Ammon's horn (tissue), 1 donor: Measurements from ENCODE around the gene CST1.
"Not testable (repeated sequence)": the region's sequence is repeated elsewhere in the genome, so short reads cannot be mapped to it uniquely, and the experiment has no call there.

ENCODE experiments used
- DNase-seq: peaks from one replicate; pipeline ENCODE4 v3.0.0-alpha.2; 2016; ENCODE audit warnings: low spot score

CST1 gene, protein sequence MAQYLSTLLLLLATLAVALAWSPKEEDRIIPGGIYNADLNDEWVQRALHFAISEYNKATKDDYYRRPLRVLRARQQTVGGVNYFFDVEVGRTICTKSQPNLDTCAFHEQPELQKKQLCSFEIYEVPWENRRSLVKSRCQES

DNA sequence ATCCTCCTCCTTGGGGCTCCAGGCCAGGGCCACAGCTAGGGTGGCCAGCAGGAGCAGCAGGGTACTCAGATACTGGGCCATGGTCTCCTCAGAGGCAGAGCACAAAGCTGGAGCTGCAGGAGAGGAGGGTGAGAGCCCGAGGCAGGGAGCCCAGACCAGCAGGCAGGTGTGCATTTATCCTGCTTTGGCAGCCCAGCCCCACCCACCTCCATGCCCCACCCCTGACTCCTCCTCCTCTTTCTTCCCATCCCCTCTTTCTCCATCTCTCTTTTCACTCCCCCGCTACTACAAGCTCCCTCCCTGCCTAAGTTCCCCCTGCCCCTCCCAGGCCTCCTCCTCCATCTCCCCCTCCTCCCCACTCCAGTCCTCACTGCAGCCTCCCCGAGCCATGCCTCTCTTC, at the start of gene CST1:
CST1 (minus strand) TSS at position 150 of the 400 bp plus-strand sequence; CDS start at position 81, 69 bp downstream.
- not testable (repeated sequence) for DNase-seq

DNA sequence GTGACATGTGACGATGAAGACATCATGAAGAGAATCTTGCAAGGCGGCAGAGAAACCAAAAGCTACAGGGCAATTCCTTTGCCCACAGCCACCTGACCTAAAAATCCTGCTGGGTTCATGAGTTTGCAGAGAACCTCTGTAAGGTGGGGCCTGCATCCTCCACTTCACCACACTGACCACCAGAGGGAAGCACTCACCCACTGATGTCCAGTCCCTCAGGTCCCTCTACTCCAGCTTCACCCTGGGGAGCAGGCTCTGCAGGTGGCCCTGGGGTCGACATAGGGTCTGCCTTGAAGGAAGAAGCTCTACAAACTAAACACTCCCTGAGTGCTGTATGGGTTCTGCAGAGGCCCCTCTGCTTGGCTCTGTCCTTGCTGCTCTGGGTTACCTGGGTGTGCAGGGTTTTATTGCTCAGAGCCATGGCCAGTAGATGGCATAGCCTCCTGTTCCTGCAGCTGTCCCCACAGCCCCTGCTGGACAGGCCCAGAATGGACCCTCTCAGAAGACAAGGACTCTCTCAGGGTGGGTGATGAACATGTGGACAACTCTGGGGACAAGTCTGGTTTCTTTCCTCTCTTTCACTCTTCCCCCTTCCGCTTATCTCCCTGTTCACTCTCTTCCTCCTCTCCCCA, 48.6 kb upstream of the CST1 start:
- DNase-seq, result peak; percentile 23

DNA sequence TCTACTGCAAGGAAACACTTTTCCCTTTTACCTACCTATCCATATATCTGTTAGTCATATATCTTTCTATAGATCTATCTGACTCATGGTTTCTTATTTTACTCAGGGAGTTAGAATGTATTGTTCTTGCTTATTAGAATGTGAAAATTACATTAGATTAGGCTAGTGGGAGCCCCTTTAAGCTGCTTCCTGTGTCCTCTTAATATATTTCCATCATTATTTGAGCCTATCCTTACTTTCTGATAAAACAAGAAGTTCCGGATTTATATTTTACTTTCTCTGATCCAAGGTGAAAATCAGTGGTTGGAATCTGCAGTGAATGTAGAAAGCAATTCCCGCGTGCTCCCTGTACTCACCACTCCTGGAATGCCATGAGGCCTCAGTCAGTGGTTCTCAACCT, 44.8 kb upstream of the CST1 start:
- DNase-seq, result no peak

DNA sequence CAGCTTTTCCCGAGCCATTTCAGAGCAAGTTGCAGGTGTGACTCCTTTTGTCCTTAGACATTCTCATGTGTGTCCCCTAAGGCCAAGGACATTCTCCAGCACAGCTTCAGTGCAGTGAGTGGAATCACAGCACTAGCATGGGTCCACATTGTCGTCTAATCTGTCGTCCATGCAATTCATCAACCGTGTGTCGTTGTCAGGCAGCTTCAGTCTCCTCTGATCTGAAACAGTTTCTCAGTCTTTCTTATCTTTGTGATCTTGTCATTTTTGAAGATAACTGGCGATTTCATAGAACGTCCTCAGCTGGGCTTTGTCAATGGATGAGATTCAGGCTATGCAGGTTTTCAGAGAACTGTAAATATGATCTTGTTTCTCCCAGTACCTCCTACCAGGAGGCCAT, 44.1 kb upstream of the CST1 start:
- no peak for DNase-seq

DNA sequence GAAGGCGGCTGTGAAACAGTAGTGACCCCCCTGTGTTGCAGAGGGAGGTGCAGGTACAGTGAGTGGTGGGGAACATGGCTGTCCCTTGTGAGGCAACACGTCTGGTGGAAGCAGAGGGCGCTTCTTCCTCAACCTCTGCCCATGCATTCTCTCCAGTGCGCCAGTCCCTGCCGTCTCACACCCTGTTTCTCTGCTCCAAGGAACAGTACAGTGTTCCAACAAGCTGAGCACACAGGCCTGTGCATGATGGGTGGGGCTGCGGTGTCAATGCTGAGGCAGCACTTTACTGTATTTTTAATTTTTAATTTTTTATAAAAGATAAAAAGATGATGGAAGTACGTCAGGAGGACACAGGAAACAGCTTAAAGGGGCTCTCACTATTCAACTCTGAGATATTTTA, 43.3 kb upstream of the CST1 start:
- DNase-seq, result no peak

DNA sequence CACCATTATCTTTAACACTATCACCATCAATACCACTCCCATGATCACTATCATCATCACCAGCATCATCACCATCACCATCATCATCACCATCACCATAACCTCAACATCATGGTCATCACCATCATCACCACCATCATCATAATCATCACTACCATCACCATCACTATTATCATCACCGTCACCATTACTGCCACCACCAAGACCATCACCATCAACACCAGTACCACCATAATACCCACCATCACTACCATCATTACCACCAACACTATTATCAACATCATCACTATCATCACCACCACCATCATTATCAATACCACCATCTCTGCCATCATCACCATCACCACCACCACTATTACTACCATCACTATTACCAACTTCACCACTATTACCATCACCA, 32.7 kb upstream of the CST1 start:
- no peak for DNase-seq

DNA sequence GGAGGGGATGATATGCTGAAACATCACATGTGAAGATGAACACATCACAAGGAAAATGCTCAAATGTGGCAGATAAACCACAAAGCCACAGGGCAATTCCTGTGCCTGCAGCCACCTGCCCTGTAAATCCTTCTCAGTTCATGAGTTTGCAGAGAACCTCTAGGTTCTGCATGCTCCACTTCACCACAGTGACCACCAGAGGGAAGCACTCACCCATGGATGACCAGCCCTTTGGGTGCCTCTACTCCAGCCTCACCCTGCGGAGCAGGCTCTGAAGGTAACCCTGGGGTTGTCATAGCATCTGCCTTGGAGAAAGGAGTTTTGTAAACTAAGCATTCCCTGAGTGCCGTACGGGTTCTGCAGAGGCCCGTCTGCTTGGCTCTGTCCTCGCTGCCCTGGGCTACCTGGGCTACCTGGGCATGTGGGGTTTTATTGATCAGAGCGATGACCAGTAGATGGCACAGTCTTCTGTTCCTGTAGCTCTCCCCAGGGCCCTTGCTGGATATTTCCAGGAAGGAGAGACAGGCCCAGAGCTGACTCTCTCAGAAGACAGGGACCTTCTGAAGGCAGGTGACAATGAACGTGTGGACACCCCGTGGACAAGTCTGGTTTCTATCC, 31.7 kb upstream of the CST1 start:
- DNase-seq, result peak; percentile 23

DNA sequence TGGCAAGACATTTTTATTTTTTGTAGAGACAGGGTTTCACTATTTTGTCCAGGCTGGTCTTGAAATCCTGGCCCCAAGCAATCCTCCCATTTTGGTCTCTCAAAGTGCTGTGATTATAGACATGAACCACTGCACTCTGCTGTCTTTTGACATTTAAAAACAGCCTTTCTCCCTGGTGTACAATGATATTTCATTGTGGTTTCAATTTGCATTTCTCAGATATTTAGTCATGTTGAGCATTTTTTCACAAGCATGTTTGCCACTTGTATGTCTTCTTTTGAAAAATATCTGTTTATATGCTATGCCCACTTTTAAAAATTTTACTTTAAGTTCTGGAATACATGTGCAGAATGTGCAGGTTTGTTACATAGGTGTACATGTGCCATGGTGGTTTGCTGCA, 27.9 kb upstream of the CST1 start:
- not testable (repeated sequence) for DNase-seq

DNA sequence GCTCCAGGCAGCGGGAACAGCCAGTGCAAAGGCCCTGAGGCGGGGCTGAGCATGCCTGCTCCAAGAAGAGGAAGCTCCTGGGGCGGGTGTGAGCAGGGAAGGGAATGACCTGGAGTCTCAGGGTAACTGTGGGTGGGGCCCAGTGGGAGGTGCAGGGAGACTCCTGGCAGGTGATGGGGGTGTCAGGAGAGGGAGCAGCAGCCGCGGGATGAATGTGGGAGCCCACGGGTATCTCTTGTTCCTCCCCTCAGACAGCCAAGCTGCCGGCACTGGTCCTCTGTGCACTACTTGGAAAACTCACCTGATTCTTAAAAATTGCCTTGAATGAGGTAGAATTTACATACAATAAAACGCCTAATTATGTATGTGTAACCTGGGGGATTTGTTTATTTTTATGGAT, 26.6 kb upstream of the CST1 start:
- DNase-seq, result not testable (repeated sequence)

DNA sequence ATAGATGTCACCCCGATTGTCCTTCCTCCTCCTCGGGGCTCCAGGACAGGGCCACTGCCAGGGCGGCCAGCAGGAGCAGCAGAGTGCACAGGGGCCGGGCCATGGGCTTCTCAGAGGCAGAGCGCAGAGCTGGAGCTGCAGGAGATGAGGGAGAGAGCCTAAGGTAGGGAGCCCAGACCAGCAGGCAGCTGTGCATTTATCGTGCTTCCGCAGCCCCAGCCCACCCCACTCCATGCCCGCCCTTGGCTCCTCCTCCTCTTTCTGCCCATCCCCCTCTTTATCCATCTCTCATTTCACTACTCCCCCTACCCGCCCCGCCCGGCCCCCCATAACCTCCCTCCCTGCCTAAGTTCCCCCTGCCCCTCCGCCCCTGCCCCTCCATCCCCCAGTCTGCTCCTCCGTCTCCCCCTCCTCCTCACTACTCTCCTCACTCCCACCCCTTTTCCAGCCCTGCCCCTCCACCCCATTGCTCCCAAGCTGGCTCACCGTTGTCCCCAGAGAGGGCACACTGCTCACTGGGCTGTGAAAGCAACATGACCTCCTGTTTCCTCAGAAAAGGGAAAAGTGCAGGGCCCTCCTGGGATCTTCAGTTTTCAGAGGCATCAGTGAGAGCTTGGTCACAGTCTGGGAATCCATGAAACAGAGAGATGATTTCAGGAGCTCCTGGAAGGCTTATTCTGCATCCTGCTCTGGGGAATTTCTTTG, 25.5 kb upstream of the CST1 start:
- DNase-seq, result no peak

DNA sequence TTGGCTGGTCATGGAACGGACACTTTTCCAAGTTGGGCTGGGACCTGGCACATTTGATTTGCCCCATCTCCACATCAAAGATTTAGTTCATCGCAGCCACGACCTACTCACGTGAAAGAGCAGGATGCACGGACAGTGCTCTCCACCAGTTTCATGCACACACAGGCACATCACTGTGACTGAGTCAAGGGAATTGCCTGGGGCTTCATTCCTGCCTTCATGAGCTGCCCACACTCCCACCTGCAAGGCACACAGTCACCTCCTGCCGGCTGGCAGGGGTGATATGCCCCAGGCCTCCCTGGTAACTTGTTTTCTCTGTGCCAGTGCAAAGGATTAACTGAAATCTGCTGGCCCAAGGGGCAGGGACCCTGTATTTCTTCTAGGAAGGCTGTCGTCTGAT, 23.3 kb upstream of the CST1 start:
- no peak for DNase-seq

DNA sequence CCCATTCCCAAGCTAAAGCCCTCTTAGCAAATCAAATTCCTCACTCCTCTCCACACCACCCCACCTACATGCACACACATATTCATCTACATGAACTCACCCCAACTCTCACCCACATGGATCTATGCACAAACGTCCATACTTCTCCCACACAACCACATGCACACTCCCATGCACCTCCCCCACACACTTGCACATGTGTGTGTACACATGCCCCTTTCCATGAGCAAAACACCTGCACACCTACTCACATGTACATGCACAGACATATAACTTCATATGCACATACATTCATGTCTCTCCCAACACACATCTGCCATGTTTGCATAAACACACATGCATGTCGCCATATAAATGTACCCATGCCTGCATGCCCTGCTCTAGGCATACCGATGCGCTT, 22.8 kb upstream of the CST1 start:
- no peak for DNase-seq

DNA sequence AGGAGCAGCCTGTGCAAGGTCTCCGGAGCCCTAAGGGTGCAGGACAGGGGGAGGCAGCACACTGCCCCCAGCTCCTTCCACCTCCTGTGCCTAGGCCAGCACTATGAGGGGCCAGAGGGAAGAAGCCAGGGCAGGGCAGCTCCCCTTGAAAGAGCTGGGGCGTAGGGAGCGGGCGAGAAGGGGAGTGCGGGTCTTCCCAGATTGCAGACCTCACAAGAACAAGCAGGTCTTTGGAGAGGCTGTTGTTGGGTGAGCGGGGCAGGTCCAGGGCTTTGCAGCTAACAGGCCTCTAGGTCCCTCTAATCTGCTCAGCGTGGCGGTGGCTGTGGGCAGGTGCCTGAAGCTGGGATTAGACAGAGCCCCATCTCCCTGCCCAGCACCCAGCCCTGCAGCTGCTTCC, 22.4 kb upstream of the CST1 start:
- no peak for DNase-seq

DNA sequence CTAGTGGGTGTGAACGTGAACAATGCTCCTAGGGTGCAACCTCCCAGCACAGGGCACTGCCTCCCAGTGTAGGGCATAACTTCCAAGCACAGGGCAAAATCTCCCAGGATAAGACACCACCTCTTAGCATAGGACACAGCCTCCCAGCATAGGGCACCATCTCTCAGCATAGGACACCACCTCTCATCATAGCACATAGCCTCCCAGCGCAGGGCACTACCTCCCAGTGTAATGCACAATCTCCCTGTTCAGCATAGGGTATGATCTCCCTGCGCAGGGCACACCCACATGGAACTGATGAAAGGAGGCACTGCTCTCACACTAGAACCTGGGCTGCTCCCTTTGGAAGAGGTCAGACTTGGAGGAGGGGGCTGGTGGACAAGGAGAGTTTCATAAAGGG, 21.3 kb upstream of the CST1 start:
- DNase-seq, result no peak

DNA sequence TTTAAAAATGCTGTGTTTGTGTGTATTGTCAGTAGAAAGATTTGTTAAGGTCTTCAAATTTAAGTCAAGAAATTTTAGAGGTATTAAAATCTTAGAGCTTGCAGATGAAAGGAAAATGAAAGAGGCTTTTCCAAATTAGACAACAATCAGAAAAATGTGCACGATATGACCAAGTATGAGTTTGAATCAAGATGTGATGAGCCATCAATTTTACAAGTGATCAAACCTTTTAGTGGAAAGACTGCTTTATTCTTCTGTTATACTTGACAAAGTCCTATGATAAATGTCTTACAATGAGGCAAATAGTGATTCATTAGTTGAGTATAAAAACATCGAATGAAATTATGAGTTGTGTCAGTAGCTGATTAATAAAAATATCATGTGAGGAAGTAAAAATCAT, 19.6 kb upstream of the CST1 start:
- DNase-seq, result no peak

DNA sequence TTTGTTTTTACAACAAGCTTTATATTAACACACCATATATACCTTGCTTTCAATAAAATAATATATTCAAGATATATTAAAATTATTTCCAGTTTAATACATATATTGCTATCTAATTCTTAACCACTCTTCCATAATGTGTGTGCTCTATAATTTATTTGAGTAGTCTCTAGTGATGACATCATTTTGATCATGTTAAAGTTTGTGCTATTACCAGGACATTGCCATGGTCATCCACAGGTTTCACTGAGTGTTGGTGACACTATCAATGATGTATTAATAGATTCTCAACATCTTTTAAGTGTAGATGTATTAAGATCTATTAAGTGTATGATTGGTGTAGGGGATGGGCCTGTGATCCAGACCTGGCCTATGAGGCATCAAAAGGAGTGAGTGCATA, 17.8 kb upstream of the CST1 start:
- not testable (repeated sequence) for DNase-seq

DNA sequence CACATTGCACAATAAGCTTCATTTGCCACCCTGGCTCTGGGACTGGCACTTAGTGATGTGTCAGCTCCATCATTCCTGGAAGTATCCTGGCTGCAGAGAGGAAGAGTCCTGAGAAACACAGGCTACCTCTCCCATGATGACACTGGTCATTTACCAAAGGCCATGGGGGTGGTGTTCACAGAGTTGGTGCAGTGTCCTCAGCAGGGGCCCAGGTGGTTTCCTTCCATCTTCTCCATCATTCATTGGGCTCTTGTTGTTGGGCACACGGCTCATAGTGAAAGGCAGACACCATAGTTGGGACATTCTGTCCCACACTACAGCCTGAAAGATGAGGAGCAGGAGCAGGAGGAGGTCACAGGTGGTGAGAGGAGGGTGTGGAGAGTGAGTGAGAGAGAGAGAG, 15.8 kb upstream of the CST1 start:
- DNase-seq, result no peak

DNA sequence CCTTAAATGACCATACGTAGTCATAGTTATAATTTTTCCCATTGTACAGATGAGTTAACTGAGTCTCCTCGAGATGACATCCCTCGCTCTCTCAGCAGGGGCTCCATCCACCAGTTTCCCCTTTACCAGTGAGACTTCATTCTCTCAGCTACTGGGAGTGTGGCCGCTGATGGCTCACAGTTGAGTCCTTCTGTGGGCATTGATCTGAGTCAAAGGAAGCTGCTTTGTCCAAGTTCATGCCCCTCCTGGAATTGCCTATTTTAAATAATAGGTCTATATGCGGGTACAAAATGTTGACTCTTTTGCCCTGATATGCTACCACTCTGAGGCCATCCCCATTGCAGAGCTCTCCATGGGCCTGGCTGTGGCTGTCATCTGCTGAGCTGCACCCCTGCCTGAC, 14.8 kb upstream of the CST1 start:
- no peak for DNase-seq

DNA sequence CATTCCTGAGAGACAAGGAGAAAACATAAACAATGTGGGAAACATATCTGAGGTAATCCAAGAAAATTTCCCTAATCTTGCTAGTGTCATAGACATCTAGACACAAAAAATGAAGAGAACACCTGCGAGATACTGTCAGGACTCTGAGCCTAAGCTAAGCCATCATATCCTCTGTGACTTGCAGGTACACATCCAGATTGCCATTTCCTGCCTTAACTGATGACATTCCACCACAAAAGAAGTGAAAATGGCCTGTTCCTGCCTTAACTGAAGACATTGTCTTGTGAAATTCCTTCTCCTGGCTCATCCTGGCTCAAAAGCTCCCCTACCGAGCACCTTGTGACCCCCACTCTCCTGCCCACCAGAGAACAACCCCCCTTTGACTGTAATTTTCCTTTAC, 13.9 kb upstream of the CST1 start:
- not testable (repeated sequence) for DNase-seq

DNA sequence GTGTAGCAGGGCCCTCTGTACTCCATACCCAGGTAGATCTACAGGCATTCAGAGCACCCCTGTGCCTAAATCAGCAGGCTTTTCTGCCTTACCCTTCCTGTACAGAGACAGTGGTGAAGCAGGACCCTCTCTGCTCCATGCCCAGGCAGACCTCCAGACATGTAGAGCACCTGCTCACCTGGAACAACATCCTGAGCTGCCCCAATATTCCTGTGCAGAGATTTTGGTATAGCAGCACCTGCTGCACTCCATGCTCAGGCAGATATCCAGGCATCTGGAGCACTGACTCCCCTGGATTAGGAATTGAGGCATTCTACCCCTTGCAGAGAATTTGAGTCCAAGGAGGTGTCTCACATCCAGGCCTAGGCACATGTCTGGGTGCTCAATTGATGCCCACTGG, 12.6 kb upstream of the CST1 start:
- DNase-seq, result no peak

DNA sequence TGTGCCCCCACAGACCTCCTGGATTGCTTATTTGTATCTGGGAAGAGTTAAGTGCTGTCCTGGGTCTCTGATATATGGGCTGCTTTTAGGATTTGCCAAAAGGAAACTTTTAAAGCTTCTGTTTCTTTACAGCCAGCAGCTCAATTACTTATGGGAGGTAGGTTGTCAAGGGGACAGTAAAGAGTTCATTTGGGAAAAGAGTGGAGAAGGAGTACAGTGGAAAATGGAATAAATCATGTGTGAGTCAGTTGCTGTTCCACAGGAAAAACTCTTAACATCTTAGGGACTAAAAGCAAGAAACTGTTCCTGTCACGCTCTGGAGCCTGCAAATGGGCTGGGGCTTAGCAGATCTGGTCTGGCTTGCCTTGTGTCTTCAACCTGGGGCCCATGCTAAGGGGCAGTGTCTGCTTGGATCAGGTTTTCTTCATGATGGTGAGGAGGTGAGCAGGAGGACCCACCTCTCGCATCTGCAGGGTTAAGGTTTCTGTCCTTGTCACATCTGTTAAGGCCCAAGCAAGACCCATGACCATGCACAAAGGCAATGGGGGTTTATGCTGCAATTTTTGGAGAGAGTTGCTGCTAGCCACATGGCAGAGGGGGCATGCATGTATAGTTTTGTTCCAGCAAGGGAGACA, 8.7 kb upstream of the CST1 start:
- DNase-seq, result no peak

DNA sequence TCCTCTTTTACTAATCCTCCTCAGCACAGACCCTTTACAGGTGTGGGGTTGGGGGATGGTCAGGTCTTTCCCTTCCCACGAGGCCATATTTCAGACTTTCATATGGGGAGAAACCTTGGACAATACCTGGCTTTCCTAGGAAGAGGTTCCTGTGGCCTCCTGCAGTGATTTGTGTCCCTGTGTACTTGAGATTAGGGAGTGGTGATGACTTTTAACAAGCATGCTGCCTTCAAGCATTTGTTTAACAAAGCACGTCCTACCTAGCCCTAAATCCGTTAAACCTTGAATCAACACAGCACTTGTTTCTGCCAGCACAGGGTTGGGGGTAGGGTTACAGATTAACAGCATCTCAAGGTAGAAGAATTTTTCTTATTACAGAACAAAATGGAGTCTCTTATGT, 6.1 kb upstream of the CST1 start:
- not testable (repeated sequence) for DNase-seq

DNA sequence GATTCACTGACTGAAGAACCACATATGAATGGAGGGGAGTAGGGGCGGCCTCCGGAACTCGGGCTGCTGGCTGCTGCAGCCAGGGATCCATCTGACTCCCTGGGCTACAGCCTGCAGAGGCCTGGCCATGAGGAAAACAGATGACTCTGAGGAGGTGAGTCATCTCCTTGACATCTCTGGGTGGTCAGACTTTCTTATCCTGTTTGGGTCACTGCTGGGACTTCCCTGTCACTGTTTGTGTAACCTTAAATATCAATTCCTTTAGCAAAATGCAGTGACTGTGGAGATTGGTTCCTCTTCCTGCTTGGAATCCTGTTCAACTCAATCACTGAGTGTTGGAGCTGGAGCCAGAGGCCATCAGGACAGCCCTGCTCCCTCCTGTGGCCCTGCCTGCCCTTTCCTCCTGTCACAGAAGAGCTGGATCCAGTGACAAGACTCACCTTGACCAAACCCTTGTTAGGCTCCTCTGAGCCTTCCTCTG, 4.4 kb upstream of the CST1 start:
- not testable (repeated sequence) for DNase-seq
